Measurements from ENCODE around the gene PTGER4.
A peak's percentile ranks its signal among the peaks of the same experiment; 100 is the strongest.
"Not testable (repeated sequence)": the region's sequence is repeated elsewhere in the genome, so short reads cannot be mapped to it uniquely, and the experiment has no call there.

Gene PTGER4
- 84.6 to 195 reads per million in 2 donors for total RNA-seq

DNA sequence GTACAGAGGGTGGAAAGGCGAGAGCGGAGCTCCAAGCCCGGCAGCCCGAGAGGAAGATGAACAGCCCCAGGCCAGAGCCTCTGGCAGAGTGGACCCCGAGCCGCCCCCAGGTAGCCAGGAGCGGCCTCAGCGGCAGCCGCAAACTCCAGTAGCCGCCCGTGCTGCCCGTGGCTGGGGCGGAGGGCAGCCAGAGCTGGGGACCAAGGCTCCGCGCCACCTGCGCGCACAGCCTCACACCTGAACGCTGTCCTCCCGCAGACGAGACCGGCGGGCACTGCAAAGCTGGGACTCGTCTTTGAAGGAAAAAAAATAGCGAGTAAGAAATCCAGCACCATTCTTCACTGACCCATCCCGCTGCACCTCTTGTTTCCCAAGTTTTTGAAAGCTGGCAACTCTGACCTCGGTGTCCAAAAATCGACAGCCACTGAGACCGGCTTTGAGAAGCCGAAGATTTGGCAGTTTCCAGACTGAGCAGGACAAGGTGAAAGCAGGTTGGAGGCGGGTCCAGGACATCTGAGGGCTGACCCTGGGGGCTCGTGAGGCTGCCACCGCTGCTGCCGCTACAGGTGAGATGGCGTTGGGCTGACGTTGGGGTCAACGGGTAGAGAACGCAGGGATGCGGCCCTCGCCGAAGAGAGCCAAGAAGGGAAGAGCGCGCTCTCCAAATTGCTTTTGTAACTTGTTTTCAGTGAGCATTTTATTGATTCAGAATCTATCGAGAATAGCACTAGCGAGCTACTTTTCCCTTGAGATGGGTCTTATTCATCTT is at the start of gene PTGER4:
TSS of gene PTGER4 (plus strand) at position 3 of the 769 bp plus-strand sequence. CDS start 1,079 bp downstream, outside the sequence.
- DNase-seq, result peak; percentile 13

DNA sequence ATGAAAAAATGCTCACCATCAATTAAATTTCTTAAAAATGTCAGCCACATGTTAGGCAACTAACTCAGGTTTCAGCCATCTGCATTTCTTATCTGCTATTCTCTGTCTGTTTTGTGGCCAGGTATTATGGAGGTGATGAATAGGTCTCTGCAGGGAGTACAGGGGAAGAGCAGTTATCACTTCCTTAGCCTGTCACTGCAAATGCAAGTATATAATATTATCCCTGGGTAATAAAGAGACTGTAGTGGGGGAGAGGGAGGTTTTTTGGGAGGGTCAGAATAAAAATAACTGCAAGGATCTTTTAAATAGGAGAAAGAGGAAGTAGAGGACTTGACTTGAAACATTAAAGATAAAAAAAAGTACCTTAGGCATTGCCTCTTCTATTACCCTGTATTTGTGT is 49.6 kb upstream of the PTGER4 start:
- no peak for DNase-seq

DNA sequence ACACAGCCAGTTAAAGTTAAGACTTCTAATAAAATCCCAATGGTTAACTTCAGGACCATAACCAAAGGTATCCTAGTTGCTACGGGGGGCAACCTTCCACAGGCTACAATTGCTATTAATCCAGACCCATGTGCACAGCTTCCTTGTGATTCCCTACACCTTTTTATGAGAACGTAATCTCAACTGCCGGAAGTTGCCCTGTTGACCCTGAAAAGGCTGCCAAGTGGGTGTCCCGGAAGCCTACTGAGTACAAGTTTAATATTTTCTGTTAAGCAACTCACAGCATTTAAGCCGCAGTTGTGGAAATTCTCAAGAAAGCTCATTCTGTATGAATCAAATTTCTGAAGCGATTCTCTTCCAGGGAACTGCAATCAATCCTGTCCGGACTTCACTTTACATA is 48.5 kb upstream of the PTGER4 start:
- DNase-seq, result no peak

DNA sequence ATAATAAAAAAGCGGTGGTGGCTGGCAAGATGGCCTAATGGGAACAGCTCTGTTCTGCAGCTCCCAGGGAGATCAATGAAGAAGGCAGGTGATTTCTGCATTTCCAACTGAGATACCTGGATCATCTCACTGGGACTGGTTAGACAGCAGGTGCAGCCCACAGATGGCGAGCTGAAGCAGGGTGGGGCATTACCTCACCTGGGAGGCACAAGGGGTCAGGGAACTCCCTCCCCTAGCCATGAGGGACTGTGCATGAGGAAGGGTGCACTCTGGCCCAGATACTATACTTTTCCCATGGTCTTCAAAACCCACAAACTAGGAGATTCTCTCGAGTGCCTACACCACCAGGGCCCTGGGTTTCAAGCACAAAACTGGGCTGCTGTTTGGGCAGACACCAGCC is 45.6 kb upstream of the PTGER4 start:
- DNase-seq, result no peak

DNA sequence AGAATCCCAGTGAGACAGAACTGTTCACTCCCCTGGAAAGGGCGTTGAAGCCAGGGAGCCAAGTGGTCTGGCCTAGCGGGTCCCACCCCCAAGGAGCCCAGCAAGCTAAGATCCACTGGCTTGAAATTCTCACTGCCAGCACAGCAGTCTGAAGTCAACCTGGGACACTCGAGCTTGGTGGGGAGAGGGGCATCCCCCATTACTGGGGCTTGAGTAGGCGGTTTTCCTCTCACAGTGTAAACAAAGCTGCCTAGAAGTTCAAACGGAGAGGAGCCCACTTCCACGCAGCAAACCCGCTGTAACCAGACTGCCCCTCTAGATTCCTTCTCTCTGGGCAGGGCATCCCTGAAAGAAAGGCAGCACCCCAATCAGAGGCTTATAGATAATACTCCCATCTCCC is 45.1 kb upstream of the PTGER4 start:
- no peak for DNase-seq

DNA sequence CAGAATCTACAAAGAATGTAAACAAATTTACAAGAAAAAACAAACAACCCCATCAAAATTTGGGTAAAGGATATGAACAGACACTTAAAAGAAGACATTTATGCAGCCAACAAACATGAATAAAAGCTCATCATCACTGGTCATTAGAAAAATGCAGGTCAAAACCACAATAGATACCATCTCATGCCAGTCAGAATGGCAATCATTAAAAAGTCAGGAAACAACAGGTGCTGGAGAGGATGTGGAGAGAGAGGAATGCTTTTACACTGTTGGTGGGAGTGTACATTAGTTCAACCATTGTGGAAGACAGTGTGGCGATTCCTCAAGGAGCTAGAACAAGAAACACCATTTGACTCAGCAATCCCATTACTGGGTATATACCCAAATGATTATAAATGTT is 40.2 kb upstream of the PTGER4 start:
- not testable (repeated sequence) for DNase-seq

DNA sequence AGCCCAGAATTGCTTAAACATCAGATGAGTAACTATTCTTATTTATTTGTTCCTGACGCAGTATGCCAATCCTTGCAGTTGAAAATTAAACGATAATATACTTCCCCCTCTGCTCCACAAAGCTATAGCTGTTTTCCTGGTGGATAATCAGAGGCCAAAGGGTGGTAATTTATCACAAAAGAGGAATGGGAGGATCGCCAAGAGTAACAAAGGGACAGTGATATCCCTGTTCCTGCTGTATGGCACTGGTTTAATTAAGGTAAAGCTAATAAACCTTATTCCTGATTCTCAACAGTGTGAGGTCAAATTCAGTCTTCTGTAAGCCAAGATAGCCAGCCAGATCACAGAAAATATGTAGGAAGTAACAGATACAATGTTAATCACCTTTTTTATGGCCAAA is 33.4 kb upstream of the PTGER4 start:
- no peak for DNase-seq

DNA sequence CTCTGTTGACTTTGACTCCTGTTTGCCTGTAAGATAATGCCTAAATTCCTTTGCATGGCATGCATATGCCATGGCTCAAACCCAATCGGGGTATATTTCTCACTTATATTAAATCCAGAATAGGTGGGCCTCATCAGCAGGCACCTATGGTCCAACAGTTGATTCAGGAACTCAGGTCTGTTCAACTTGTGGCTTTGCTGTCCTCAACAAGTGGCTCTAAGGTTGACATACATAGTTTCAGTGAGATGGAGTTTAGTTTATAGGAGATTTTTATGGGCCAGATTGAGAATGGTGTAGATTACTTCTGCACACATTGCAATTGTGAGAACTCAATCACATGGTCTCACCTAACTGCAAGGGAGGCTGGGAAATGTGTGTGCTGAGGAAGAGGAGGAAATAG is 31.6 kb upstream of the PTGER4 start:
- DNase-seq, result no peak

DNA sequence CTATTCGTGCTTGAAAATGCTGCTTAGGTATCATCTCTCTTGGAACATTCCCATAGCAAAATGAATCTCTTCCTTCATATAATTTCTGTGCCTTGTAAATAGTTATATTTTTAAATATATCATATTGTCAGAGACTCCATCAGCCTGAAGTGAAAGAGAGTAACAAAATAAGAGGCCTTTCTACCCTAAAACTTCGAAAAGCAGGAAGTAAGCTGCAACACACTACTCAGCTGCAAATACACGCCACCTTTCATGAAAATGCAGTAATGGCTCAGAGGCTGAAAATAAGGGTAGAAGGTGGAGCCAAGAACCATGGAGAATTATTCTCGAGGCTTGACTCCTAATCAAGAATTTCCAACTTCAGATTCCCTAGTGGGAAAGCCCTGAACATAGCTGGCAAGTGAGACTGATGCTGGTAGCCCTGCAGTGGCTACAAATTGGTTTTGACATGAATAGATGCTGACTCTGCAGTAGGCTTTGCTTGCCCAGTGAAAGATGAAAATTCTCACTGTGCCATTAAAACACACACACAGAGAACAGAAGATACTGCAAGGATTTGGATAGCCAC is 30.2 kb upstream of the PTGER4 start:
- DNase-seq, result no peak

DNA sequence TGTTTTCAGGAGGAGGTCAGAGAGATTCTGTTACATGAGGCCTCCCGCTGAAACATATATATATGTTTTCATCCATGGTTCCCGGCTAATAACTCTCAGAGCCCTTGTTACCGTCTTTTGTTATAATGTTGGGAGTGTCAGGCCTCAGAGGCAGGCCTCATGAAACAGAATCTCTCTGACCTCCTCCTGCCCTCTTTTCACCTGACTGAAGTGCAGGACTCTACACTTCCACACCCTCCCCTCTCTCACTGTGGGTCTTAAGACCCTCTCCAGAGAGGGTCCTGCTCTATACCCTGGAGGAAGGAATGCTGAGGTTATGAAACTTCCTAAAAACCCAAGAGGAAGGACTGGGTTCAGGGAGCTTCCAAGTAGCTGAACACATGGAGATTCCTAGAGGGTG is 28.5 kb upstream of the PTGER4 start:
- no peak for DNase-seq

DNA sequence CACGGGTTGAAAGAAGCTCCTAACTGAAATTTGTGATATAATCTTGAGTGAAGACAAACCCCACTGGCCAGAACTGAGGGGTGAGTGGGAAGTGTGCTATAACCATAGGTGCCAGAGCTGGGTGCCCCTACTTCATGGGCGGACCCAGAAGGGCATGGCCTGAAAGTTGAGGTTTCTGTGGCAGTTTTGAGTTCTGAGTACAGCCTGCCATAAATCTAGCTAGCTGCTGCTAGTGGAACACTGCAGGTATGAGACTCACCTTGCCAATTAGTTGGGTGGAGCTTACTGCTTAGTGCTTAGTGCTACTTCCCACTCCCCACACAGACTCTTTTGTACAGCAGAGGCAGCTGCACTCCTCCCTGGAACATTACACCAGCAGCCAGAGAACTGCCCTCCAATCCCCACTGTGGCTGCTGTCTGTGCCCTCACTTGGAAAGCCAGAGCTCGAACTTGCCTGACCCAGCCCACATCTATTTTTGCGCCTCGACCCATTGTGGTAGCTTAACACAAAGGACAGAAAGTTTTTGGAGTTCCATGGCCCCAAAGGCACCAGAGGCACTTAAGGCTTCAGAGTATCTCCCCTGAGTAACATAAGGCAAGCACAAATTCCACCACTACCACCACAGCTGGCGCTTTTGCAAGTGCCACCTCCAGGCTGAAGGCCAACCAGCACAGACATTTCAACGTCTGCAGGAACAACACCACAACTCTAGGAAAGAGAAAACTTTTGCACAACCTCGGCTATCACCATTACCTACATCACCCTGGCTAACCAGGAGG is 27.1 kb upstream of the PTGER4 start:
- DNase-seq, result no peak

DNA sequence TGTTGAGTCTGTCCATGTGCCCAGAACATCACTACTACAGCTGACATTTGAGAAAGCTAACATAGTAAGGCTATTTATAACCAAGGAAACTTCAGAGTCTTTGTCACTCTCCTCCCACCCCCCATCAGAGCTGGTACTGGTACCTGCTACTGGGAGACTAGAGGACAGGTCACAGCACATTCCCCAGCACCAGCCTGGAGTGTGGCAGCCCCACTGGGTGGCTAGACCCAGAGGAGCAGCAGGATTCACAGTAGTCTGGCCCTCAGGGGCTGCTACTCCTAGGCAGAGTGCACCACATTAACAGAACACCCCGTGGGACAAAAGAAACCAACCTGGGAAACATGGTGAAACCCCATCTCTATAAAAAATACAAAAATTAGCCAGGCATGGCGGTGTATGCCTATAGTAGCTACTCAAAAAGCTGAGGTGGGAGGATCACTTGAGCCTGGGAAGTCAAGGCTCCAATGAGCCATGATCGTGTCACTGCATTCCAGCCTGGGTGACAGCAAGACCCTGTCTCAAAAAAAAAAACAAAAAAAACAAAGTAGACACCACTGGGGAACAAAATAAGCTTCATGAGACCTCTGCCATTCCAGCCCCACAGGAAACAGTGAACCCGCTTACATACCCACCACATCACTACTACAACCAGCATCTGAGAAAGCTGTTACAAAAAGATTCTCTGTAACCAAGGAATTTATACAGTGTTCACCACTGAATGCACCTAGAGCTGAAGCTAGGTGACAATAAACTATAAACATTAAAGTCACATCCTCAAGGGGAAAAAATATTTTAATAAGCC is 26.3 kb upstream of the PTGER4 start:
- no peak for DNase-seq

DNA sequence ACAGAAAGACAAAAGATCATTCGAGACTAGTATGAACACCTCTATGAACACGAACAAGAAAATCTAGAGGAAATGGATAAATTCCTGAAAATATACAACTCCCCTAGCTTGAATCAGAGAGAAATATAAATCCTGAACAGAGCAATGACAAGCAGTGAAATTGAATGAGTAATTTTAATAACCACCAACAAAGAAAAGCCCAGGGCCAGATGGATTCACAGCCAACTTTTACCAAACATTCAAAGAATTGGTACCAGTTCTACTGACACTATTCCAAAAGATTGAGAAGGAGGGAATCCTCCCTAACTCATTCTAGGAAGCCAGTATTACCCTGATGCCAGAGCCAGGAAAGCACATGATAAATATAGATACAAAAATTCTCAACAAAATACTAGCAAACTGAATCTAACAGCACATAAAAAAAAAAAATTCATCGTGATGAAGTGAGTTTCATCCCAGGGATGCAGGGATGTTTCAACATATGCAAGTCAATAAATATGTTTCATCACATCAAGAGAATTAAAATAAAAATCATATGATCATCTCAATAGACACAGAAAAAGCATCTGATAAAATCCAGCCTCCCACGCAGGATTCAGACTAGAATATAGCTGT is 25.2 kb upstream of the PTGER4 start:
- no peak for DNase-seq

DNA sequence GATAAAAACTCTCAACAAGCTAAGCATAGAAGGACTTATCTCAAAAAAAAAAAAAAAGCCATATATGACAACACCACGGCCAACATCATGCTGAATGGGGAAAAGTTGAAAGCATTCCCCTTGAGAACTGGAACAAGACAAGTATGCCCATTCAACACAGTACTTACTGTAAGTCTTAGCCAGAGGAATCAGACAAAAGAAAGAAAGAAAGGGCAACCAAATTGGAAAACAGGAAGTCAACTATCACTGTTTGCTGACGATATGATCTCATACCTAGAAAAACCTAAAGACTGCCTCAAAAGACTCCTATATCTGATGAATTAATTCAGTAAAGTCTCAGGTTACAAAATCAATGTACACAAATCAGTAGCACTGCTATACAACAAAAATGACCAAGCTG is 24.6 kb upstream of the PTGER4 start:
- no peak for DNase-seq

DNA sequence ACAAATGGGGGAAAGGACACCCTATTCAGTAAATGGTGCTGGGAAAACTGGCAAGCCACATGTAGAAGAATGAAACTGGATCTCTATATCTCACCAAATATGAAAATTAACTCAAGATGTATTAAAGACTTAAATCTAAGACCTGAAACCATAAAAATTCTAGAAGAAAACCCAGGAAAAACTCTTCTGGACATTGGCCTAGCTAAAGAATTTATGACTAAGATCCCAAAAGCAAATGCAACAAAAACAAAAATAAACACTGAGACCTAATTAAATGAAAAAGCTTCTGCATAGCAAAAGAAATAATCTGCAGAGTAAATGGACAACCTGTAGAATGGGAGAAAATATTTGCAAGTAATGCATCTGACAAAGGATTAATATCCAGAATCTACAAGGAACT is 23.6 kb upstream of the PTGER4 start:
- not testable (repeated sequence) for DNase-seq

DNA sequence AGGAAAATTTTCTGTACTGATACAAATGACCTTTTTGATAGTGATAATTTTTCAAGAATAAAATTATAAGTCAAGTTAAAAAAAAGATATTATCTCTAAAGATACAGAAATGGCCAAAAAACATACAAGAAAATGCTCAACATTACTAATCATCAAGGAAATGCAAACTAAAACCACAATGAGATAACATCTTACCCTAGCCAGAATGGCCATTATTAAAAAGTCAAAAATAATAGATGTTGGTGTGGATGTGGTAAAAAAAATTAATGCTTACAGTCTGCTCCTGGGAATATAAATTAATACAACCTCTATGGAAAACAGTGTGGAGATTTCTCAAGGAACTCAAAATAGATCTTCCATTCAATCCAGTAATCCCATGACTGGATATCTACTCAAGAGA is 22.9 kb upstream of the PTGER4 start:
- DNase-seq, result no peak

DNA sequence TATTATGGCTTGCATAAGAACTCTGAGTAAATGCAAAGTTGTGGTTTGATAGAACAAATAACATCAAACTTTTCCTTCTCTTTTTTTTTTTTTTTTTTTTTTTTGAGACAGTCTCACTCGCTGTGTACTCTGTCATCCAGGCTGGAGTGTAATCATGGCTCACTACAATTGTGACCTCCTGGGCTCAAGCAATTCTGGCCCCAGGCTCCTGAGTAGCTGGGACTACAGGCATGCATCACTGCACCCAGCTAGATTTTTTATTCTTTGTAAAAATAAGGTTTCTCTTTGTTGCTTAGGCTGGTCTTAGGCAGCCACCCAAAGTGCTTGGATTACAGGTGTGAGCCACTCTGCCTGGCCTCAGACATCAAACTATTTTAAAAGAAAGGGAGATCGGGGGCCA is 19.0 kb upstream of the PTGER4 start:
- no peak for DNase-seq

DNA sequence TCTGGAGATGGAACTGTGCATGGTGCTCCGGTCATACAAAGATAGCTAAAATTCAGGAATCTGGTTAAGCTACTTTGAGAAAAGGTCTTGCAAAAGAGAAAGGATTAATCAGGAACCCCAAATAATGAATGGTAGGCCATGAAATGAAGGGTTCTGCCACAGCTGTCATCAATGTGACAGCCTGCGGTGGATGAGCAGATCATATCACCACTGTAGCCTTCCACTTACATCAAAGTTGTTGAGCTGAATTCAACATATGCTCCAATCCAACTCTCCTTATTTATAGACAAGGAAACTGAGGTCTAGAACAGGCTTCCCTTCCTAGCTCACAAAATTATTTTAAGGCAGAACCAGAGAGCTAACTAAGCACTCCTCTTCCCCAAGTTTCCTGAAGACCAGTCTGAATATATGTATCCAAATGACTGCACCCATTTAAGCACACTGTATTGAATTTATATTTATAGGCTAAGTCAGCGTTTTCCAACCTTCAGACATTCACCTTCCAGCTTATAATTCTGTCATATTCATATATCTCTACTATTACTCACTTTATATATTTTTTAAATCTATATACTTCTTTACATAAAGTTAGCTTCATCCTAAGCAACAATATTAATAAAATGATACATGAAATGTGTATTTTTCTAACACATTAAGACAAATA is 13.9 kb upstream of the PTGER4 start:
- no peak for DNase-seq

DNA sequence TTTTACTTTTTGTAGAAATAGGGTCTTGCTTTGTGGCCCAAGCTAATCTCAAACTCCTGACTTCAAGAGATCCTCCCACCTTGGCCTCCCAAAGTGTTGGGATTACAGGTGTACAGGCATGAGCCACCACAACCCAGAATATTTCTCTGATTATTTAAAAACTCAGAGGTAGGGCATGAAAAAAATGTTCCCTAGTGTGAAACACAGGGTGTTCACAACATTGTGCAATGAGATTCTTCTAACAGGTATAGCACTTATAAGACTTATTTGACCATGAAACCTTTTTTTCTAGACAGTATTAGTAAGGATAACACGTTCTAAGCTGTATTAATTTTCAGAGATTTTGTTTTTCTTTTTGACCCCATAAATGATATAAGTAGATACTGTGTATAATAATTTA is 13.1 kb upstream of the PTGER4 start:
- DNase-seq, result no peak

DNA sequence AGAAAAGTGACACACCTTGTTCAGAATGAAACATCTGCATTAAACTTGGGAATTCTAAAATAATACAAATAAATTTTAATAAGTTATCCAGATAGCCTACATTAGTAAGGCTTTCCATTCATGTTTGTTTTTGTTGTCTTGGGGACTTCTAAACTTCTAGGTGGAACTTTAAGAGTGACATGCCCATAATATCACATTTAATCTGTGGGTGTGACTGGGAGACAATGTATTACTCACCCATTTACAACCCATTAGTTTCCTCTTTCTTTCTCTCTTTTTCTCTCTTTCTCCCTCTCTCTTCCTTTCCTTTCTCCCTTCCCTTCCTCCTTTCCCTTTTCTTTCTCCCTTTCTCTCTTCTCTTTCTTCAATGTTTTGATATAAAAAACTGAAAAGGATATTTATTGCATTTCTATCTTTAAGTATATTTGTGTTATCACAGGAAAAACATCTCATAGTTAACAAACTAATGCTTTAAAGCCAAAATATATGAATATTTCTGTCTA is 12.5 kb upstream of the PTGER4 start:
- no peak for DNase-seq

DNA sequence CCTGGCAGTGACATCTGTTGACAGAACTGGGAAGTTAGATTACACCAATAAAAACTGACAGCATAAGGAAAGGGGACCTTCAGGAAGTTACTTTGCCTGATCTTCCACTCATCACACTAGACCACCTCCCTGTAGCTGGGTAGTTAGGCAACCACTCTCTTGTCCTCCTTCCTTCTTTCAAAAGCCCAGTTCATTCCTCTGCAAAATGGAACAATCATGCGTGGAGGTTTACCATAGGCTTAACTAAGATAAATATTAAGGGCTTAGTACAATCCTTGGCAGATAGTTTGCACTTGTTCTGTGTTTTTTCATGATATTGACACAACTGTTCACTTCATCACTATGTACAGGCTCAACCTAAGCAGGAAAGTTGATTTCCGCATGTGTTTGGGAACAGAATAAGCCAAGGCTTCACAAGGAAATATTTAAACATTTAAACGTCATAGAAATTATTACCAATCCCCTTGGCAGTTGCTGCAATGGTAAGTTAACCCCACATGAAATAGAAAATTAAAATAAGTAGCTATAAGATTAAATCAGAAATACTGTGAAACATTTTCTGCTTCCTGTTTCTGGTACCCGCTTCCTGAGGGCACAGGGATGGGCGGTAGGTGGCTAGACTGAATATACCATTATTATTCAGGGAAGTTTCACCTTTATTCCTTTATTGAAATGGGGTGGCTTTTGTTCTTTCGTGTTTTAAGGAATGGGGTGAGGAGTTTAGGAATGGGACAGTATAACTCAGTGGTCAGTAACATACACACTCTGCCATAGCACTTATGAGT is 9.9 kb upstream of the PTGER4 start:
- no peak for DNase-seq

Measured in activated gamma-delta T cell (primary cell).